Measurements from ENCODE around the gene FOXP1.

The FOXP1 gene

DNA sequence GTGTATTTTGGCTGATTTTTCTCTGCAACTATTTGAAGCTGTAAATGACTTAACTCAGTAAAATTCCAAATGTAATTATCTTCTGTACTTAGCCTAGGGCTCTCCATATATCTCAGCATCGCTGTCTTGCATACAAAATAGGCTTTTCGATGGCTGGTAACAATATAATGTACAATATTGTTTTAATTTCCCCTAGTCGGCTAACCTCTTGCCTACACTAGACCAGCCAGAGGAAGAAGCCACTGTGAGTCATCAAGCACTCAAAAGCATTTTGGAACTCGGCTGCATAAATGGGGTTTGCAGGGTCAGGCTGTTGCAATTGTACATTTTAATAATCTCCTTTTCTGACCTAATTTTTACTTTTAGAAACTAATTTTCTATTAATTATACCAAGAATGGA lies 583.8 kb downstream of the FOXP1 start:
- Histone ChIP-seq H3K4me1 (ENCODE audit: insufficient read depth, low read length, severe bottlenecking) (peaks cover 23% of the 10 kb centered on the region), H2AFZ (ENCODE audit: low read length) (no peak overlapping the region), H3F3A (ENCODE audit: insufficient read depth, low read length) (no peaks in the 10 kb centered on the region), H3K79me2 (ENCODE audit: insufficient read depth, low read length) (0 out of 2 replicates have a peak, but pooled peaks cover 7% of the 10 kb centered on the region), H4K20me1 (ENCODE audit: insufficient read depth, low read length) (no peaks in the 10 kb centered on the region), H3K36me3 (ENCODE audit: insufficient read depth, low read length) (peaks cover 58% of the 10 kb centered on the region), H3K9me2 (ENCODE audit: low read depth, low read length) (no peaks in the 10 kb centered on the region), H3K4me3 (ENCODE audit: low read depth, low read length, poor library complexity, severe bottlenecking) (no peak overlapping the region), H3K27ac (ENCODE audit: low read depth, low read length, poor library complexity, severe bottlenecking) (no peak overlapping the region), H3K27me3 (ENCODE audit: insufficient read depth, low read length) (no peaks in the 10 kb centered on the region), H3K9me3 (ENCODE audit: low read length) (no peaks in the 10 kb centered on the region), H3K9ac (ENCODE audit: low read length) (no peak overlapping the region), H3K4me2 (ENCODE audit: low read length) (no peak overlapping the region)
- TF ChIP-seq, protein P1, sequence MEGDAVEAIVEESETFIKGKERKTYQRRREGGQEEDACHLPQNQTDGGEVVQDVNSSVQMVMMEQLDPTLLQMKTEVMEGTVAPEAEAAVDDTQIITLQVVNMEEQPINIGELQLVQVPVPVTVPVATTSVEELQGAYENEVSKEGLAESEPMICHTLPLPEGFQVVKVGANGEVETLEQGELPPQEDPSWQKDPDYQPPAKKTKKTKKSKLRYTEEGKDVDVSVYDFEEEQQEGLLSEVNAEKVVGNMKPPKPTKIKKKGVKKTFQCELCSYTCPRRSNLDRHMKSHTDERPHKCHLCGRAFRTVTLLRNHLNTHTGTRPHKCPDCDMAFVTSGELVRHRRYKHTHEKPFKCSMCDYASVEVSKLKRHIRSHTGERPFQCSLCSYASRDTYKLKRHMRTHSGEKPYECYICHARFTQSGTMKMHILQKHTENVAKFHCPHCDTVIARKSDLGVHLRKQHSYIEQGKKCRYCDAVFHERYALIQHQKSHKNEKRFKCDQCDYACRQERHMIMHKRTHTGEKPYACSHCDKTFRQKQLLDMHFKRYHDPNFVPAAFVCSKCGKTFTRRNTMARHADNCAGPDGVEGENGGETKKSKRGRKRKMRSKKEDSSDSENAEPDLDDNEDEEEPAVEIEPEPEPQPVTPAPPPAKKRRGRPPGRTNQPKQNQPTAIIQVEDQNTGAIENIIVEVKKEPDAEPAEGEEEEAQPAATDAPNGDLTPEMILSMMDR (IDR thresholded peaks at IDR 0.05; ENCODE audit: low read length), result no peak
- no peak for TF ChIP-seq EZH2 (IDR thresholded peaks at IDR 0.05; ENCODE audit: borderline replicate concordance, low read length)

DNA sequence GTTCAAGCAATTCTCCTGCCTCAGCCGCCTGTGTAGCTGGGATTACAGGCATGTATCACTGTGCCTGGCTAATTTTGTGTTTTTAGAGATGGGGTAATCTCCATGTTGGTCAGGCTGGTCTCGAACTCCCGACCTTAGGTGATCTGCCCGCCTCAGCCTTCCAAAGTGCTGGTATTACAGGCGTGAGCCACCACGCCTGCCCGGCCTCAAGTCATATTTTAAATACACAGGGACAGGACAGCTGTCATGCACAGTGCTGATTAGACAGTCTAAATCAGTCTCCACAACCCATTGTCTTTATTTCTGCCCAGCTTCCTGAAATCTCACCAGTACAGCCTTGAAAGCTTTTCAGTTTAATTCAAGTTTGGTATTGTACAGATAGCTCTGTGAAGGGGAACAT lies 587.4 kb downstream of the FOXP1 start:
- peaks cover 86% of the 10 kb centered on the region for H3K36me3 ChIP-seq (ENCODE audit: insufficient read depth, low read length)

DNA sequence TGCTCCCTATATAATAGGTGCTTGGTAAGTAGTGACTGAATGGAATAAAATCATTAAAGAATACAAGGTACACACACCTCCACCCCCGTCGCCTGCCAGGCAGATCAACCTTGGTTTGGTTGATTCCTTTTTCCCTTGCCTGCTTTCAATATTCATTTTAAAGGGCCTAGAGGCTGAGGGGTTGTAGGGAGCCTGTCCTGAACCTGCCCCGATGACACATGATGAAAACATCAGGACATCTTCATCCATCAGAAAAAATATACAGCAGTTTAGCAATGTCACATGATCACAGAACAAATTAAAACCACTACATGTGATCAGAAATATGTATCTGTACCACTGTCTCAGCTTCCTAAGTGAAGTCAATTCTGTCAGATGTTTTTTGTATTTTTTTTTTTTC lies 588.9 kb downstream of the FOXP1 start:
- no peak overlapping the region for H3K9ac ChIP-seq (ENCODE audit: low read length)
- no peaks in the 10 kb centered on the region for H3K4me1 ChIP-seq (ENCODE audit: insufficient read depth, low read length, severe bottlenecking)
- H3K27me3 ChIP-seq (ENCODE audit: insufficient read depth, low read length), result no peaks in the 10 kb centered on the region
- no peaks in the 10 kb centered on the region for H4K20me1 ChIP-seq (ENCODE audit: insufficient read depth, low read length)
- H3K79me2 ChIP-seq (ENCODE audit: insufficient read depth, low read length), result no peaks in the 10 kb centered on the region; the same call in 1 of the 2 replicates
- no peaks in the 10 kb centered on the region for H3F3A ChIP-seq (ENCODE audit: insufficient read depth, low read length)
- no peak overlapping the region for H3K4me3 ChIP-seq (ENCODE audit: low read depth, low read length, poor library complexity, severe bottlenecking)
- no peak overlapping the region for H3K27ac ChIP-seq (ENCODE audit: low read depth, low read length, poor library complexity, severe bottlenecking)
- TF ChIP-seq, protein P1 (IDR thresholded peaks at IDR 0.05; ENCODE audit: low read length), result no peak
- no peak for TF ChIP-seq EZH2 (IDR thresholded peaks at IDR 0.05; ENCODE audit: borderline replicate concordance, low read length)
- H2AFZ ChIP-seq (ENCODE audit: low read length), result no peak overlapping the region
- no peaks in the 10 kb centered on the region for H3K9me2 ChIP-seq (ENCODE audit: low read depth, low read length)
- H3K9me3 ChIP-seq (ENCODE audit: low read length), result no peaks in the 10 kb centered on the region
- peaks cover 88% of the 10 kb centered on the region for H3K36me3 ChIP-seq (ENCODE audit: insufficient read depth, low read length)
- H3K4me2 ChIP-seq (ENCODE audit: low read length), result no peak overlapping the region

More for the DNA sequence above, 587.4 kb downstream of the FOXP1 start:
- Histone ChIP-seq H3K27ac (ENCODE audit: low read depth, low read length, poor library complexity, severe bottlenecking) (no peak overlapping the region), H3K4me3 (ENCODE audit: low read depth, low read length, poor library complexity, severe bottlenecking) (no peak overlapping the region), H2AFZ (ENCODE audit: low read length) (no peak overlapping the region), H3K9me2 (ENCODE audit: low read depth, low read length) (no peaks in the 10 kb centered on the region), H3K4me2 (ENCODE audit: low read length) (no peak overlapping the region), H3K9me3 (ENCODE audit: low read length) (no peaks in the 10 kb centered on the region), H4K20me1 (ENCODE audit: insufficient read depth, low read length) (no peaks in the 10 kb centered on the region), H3K9ac (ENCODE audit: low read length) (no peak overlapping the region), H3K27me3 (ENCODE audit: insufficient read depth, low read length) (no peaks in the 10 kb centered on the region), H3K79me2 (ENCODE audit: insufficient read depth, low read length) (no peaks in the 10 kb centered on the region), H3F3A (ENCODE audit: insufficient read depth, low read length) (no peaks in the 10 kb centered on the region), H3K4me1 (ENCODE audit: insufficient read depth, low read length, severe bottlenecking) (peaks cover 4% of the 10 kb centered on the region)
- TF ChIP-seq EZH2 (IDR thresholded peaks at IDR 0.05; ENCODE audit: borderline replicate concordance, low read length), result no peak
- TF ChIP-seq, protein P1 (IDR thresholded peaks at IDR 0.05; ENCODE audit: low read length), result no peak
